K562 (cell line): ENCODE results near the gene NMRAL1.

Source experiments
- HDAC2 ChIP-seq: fragments of 450-650 bp; IDR thresholded peaks from 2 replicates; pipeline ENCODE4 v1.6.1; 2016; ENCODE audit warnings: mild to moderate bottlenecking
- POLR2A ChIP-seq: fragments of 450-650 bp; conservative IDR thresholded peaks from 2 replicates; pipeline ENCODE4 v1.6.1; 2016

GRCh38 chr16:4509420-4509819 is 35.0 kb upstream of the NMRAL1 start:
- TF ChIP-seq HDAC2, result no peak
- no peak for TF ChIP-seq POLR2A
